Measurements from ENCODE around the gene RASL12.
"Not testable (repeated sequence)": the region's sequence is repeated elsewhere in the genome, so short reads cannot be mapped to it uniquely, and the experiment has no call there.

RASL12 gene

DNA sequence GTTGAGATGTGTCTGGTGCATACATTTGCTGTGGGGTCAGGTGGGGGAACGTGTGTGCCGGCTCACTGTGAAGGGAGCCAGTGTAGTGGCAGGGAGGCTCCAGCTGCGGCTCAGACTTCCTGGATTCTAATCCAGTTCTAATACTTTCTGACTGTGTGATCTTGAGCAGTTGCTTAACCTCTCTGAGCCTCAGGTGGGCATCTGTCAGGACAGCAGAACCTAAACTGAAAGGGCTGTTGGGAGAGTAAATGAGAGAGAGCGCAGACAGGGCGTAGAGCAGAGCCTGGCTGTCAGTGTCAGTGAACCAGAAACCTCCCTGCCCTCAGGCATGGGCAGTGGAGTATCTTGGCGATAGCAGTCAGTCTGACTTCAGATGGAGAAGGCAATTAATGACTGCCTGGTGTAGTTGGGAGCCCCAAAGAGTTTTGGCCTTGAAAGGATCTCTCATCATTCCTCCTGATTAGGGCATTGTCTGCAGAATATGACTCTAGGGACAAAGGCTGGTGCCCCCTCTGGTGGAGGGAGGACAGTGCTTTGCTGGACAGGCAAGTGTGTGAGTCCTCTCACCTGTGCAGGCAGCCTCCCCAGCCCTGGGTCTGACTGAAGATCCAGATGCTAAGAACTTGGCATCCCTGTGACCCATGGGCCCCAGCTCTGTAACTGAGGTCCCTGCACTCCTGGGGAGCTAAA lies 18.3 kb upstream of the RASL12 start:
- CTCF ChIA-PET: interaction anchor here (0.5 to 1.9 kb wide), 8 partner anchors 9 to 553 kb away, joined by 3 to 7 read pairs (median 4); no protein-coding TSS in a partner anchor
- Mint-ChIP-seq H3K4me1 (peaks cover 11% of the 10 kb centered on the region), H3K27ac (no peak overlapping the region), H3K27me3 (peaks cover 56% of the 10 kb centered on the region), H3K36me3 (no peaks in the 10 kb centered on the region), H3K4me3 (no peak overlapping the region), H3K9me3 (no peaks in the 10 kb centered on the region)
- peak; percentile 45 for DNase-seq

DNA sequence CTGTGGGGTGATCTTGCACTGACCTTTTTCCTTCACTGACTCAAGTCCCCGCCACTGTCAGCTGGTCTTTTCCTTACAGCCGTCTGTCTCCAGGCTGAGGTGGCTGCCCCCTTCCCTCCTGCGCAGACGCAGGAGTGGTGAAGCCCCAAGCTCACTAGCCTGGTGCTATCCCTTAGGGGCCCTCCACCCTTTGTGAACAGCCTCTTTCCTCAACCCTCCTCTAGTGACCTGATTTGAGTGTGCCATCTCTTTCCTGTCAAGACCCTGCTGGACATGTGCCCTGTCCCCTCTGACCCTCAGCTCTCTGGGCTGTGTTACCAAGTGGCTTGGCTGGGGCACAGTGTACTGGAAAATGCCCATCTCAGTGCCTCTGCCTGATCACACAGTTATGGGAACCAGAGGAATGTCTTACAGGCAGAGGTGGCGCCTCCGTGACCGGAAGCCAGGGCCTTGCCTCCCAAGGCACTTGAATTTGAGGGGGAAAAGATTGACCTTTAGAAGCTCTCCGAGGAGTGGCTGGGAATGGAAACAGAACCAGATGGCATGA lies 17.5 kb upstream of the RASL12 start:
- no peaks in the 10 kb centered on the region for H3K9me3 Mint-ChIP-seq
- CTCF ChIA-PET: interaction anchor here (1.3 to 1.4 kb wide), 2 partner anchors 15 to 31 kb away, joined by 4 to 5 read pairs; no protein-coding TSS in a partner anchor

DNA sequence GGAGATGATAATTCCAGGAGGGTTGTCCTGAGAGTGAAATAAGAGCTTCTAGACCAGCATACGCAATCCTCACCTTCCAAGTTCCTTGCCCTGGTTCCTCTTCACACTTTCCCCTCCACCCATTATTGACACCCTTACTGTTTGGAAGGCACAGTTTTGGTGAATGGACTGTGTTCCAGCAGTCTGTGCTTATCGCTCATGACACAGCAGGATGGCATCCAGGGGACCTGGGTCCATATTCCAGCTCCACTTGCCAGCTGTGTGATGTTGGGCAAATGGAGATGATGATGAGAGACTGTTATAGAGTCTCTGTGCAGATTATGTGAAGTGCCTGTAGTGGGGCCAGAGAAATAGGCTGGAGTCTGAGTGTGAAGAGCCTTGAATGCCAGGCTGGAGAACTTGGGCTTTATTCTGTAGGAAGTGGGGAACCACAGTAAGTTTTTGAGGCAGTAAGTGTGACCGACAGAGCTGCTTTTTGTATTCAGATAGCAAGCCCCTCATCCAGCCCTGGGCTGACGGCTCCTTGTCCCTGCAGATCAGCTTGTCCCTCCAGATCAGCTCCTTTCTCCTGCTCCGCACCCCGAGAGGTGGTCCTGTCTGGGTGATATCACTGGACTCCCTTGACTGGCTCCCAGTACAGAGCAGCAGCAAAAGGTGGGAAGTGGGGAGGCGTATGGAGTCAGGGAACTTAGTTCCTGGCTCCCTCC lies 16.9 kb upstream of the RASL12 start:
- Mint-ChIP-seq H3K9me3 (no peaks in the 10 kb centered on the region), H3K4me3 (no peak overlapping the region), H3K27ac (no peak overlapping the region), H3K36me3 (no peaks in the 10 kb centered on the region), H3K27me3 (peaks cover 67% of the 10 kb centered on the region), H3K4me1 (peaks cover 11% of the 10 kb centered on the region)
- no peak for DNase-seq
- CTCF ChIA-PET: interaction anchor here (1.3 to 1.4 kb wide), 2 partner anchors 15 to 30 kb away, joined by 4 to 5 read pairs; no protein-coding TSS in a partner anchor

More for the DNA sequence above, 17.5 kb upstream of the RASL12 start:
- H3K27me3 Mint-ChIP-seq: peaks cover 60% of the 10 kb centered on the region
- no peak overlapping the region for H3K27ac Mint-ChIP-seq
- no peaks in the 10 kb centered on the region for H3K36me3 Mint-ChIP-seq
- peaks cover 11% of the 10 kb centered on the region for H3K4me1 Mint-ChIP-seq
- DNase-seq: no peak
- H3K4me3 Mint-ChIP-seq: no peak overlapping the region

DNA sequence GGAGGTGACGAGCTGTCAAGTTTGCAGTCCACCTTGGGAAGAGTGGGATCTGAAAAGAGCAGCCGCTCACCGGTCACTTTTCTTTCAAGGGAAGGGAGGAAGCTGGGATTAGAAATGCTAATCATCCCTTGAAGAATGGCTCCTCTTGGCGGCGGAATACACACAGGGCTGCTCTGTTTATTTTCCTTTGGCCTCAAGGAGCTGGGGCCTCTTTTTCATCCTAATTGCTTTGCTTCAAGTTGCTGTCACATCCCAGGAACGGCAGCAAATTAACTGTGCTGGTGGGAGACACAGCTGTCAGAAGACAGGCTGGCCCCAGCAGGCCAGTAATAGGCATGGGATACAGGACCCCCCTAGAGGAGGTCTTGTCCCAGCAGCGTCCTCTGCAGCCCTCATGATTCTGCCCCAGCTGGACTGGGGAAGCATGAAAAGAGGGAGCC lies 15.5 kb upstream of the RASL12 start:
- no peaks in the 10 kb centered on the region for H3K9me3 Mint-ChIP-seq
- DNase-seq: no peak
- peaks cover 80% of the 10 kb centered on the region for H3K27me3 Mint-ChIP-seq
- H3K4me1 Mint-ChIP-seq: peaks cover 11% of the 10 kb centered on the region
- CTCF ChIA-PET: interaction anchor here (0.9 to 1.7 kb wide), 3 partner anchors 28 to 352 kb away, joined by 3 to 4 read pairs (median 3); no protein-coding TSS in a partner anchor
- H3K4me3 Mint-ChIP-seq: no peak overlapping the region
- H3K27ac Mint-ChIP-seq: no peak overlapping the region
- no peaks in the 10 kb centered on the region for H3K36me3 Mint-ChIP-seq

DNA sequence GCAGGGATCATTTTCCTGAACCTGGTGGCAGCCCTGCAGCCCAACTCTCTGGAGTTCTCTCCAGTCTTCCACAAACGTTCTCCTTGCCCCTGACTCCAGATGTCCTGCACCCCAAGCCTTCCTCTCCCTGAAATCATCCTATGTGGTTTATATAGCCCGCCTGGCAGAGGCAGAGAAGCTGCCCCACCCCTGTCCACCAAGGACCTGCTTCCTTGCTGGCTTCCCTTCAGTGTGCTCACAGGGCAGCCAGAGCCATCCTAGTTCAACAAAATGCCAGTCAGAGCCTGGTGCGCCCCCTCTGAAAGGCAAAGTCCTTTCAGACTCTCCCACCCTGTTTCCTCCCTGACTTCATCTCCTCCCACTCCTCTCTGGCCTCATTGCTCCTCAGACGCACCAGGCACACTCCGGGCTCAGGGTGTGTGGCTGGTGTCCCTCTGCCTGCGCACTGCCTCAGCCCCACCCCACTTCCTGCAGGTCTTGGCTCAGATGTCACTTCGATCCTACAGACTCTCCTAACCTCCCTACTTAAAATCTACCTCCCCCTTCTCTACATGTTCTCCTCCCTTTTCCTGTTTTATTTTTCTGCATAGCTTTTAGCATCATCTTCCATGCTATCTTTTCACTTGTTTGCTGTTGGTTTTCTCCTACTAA lies 14.6 kb upstream of the RASL12 start:
- Mint-ChIP-seq H3K36me3 (no peaks in the 10 kb centered on the region), H3K27ac (no peak overlapping the region), H3K9me3 (peaks cover 1% of the 10 kb centered on the region), H3K4me1 (peaks cover 18% of the 10 kb centered on the region), H3K27me3 (peaks cover 89% of the 10 kb centered on the region), H3K4me3 (no peak overlapping the region)
- CTCF ChIA-PET: interaction anchor here (1.1 to 1.7 kb wide), 3 partner anchors 27 to 351 kb away, joined by 3 to 4 read pairs (median 3); no protein-coding TSS in a partner anchor
- DNase-seq: peak; percentile 55

DNA sequence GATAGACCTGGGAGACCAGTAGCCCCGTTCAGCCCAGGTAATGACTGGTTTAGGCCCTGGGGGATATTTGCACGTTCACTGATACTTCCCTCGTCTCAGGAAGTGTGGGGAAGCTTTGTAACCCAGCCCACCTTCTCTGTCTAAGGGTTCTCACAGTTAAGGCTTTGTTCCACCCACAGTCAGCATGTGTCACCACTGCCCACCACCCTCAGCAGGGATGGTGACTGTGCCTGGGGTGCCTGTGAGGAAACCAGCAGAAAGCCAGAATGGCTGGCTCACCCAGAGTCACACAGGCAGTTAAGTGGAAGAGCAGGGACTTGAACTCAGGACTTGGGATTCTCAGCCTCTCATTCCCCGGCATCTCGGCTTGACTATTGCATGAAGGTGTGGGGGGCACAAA lies 14.0 kb upstream of the RASL12 start:
- CTCF ChIA-PET: interaction anchor here (1.2 kb wide), 1 partner anchor 48 kb away, joined by 3 read pairs; no protein-coding TSS in a partner anchor
- Mint-ChIP-seq H3K27me3 (peaks cover 86% of the 10 kb centered on the region), H3K27ac (no peak overlapping the region), H3K4me1 (peaks cover 18% of the 10 kb centered on the region), H3K4me3 (no peak overlapping the region), H3K36me3 (no peaks in the 10 kb centered on the region), H3K9me3 (peaks cover 1% of the 10 kb centered on the region)
- DNase-seq: no peak

- H3K36me3 Mint-ChIP-seq: no peaks in the 10 kb centered on the region
- CTCF ChIA-PET: interaction anchor here (0.9 kb wide), 1 partner anchor 20 kb away, joined by 3 read pairs; no protein-coding TSS in a partner anchor
- H3K27me3 Mint-ChIP-seq: peaks cover 85% of the 10 kb centered on the region
- no peak overlapping the region for H3K4me3 Mint-ChIP-seq
- peaks cover 18% of the 10 kb centered on the region for H3K4me1 Mint-ChIP-seq
- H3K9me3 Mint-ChIP-seq: peaks cover 1% of the 10 kb centered on the region
- H3K27ac Mint-ChIP-seq: no peak overlapping the region
- DNase-seq: no peak
These were observed 13.5 kb upstream of the RASL12 start for GRCh38 chr15:65081270-65081669.

- Mint-ChIP-seq H3K4me1 (peaks cover 18% of the 10 kb centered on the region), H3K27me3 (peaks cover 73% of the 10 kb centered on the region), H3K4me3 (no peak overlapping the region), H3K27ac (no peak overlapping the region), H3K9me3 (peaks cover 1% of the 10 kb centered on the region), H3K36me3 (no peaks in the 10 kb centered on the region)
- no peak for DNase-seq
- CTCF ChIA-PET: interaction anchor here (1.4 to 3.6 kb wide), 3 partner anchors 25 to 347 kb away, joined by 7 to 30 read pairs (median 18); no protein-coding TSS in a partner anchor
These were observed 11.8 kb upstream of the RASL12 start for GRCh38 chr15:65079580-65079979.

DNA sequence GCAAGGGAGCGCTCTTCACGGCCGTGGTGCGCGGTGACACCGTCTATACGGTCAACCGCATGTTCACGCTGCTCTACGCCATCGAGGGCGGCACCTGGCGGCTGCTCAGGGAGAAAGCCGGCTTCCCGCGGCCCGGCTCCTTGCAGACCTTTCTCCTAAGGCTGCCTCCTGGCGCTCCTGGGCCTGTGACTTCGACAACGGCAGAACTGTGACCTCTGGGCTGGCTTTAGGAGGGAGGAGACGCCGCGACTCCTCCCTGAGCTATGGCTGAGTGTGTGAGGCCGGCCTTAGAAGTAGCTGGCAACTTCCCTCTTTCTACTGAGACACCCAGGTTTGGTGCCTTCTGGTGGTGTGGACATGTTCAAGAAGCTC lies 10.2 kb upstream of the RASL12 start:
- CTCF ChIA-PET: interaction anchor here (0.6 to 3.6 kb wide), 9 partner anchors 9 to 300 kb away, joined by 3 to 30 read pairs (median 4); no protein-coding TSS in a partner anchor
- peak; percentile 68 for DNase-seq
- peaks cover 16% of the 10 kb centered on the region for H3K4me1 Mint-ChIP-seq
- H3K4me3 Mint-ChIP-seq: no peak overlapping the region
- H3K9me3 Mint-ChIP-seq: peaks cover 1% of the 10 kb centered on the region
- H3K36me3 Mint-ChIP-seq: no peaks in the 10 kb centered on the region
- peaks cover 57% of the 10 kb centered on the region for H3K27me3 Mint-ChIP-seq
- H3K27ac Mint-ChIP-seq: no peak overlapping the region

DNA sequence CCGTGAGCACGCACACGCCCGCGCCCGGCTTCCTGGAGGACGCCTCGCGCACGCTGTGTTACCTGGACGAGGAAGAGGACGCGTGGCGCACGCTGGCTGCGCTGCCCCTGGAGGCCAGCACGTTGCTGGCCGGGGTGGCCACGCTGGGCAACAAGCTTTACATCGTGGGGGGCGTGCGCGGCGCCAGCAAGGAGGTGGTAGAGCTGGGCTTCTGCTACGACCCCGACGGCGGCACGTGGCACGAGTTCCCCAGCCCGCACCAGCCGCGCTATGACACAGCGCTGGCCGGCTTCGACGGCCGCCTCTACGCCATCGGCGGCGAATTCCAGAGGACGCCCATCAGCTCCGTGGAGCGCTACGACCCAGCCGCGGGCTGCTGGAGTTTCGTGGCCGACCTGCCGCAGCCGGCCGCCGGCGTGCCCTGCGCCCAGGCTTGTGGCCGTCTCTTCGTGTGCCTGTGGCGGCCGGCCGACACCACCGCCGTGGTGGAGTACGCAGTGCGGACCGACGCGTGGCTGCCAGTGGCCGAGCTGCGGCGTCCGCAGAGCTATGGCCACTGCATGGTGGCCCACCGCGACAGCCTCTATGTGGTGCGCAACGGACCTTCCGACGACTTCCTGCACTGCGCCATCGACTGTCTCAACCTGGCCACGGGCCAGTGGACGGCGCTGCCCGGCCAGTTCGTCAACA lies 9.6 kb upstream of the RASL12 start:
- Mint-ChIP-seq H3K36me3 (no peaks in the 10 kb centered on the region), H3K4me3 (no peak overlapping the region), H3K9me3 (peaks cover 1% of the 10 kb centered on the region), H3K27me3 (peaks cover 52% of the 10 kb centered on the region), H3K27ac (no peak overlapping the region), H3K4me1 (peaks cover 11% of the 10 kb centered on the region)
- CTCF ChIA-PET: interaction anchor here (0.9 to 3.6 kb wide), 5 partner anchors 23 to 44 kb away, joined by 3 to 30 read pairs (median 4); no protein-coding TSS in a partner anchor
- no peak for DNase-seq

DNA sequence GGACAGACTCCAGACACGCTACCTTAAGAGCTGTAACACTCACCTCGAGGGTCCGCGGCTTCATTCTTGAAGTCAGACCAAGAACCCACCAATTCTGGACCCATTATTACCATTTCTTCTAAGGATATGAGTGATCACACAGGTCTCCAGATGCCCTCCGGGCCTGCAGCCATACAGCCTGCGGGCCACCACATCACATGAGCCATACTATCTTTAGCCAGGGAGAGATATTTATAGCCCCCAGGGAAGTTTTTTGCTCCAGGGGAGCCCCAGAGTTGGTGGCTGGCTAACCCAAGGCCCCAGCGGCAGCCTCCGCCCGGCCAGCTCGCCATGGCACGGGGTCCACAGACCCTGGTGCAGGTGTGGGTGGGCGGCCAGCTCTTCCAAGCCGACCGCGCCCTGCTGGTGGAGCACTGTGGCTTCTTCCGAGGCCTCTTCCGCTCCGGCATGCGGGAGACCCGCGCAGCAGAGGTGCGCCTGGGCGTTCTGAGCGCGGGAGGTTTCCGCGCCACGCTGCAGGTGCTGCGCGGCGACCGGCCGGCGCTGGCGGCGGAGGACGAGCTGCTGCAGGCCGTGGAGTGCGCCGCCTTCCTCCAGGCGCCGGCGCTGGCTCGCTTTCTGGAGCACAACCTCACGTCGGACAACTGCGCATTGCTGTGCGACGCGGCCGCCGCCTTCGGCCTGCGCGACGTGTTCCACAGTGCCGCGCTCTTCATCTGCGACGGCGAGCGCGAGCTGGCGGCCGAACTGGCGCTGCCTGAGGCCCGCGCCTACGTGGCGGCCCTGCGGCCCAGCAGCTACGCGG lies 8.9 kb upstream of the RASL12 start, which contains the start of gene KBTBD13:
Gene KBTBD13 (plus strand): TSS at position 261 of the 805 bp plus-strand sequence. CDS start 70 bp downstream, at position 331.
- no peak within 1 kb of the TSS for H3K4me3 Mint-ChIP-seq
- CTCF ChIA-PET: interaction anchor here (1.2 to 3.6 kb wide), 4 partner anchors 10 to 43 kb away, joined by 3 to 30 read pairs (median 11); no protein-coding TSS in a partner anchor

DNA sequence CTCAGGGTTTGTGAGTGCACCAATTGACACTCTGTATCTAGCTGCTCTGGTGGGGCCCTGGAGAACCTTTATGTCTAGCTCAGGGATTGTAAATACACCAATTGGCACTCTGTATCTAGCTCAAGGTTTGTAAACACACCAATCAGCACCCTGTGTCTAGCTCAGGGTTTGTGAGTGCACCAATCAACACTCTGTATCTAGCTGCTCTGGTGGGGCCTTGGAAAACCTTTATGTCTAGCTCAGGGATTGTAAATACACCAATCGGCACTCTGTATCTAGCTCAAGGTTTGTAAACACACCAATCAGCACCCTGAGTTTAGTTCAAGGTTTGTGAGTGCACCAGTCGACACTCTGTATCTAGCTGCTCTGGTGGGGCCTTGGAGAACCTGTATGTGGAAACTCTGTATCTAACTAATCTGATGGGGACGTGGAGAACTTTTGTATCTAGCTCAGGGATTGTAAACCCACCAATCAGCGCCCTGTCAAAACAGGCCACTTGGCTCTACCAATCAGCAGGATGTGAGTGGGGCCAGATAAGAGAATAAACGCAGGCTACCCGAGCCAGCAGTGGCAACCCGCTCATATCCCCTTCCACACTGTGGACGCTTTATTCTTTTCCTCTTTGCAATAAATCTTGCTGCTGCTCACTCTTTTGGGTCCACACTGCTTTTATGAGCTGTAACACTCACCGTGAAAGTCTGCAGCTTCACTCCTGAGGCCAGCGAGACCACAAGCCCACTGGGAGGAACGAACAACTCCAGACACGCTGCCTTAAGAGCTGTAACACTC lies 8.0 kb upstream of the RASL12 start:
- not testable (repeated sequence) for H3K9me3 Mint-ChIP-seq, H3K36me3 Mint-ChIP-seq, H3K27ac Mint-ChIP-seq, H3K4me1 Mint-ChIP-seq, DNase-seq, H3K4me3 Mint-ChIP-seq
- peaks cover 51% of the 10 kb centered on the region for H3K27me3 Mint-ChIP-seq
- CTCF ChIA-PET: interaction anchor here (0.7 to 1.2 kb wide), 3 partner anchors 9 to 560 kb away, joined by 3 read pairs; partner anchors contain the start of gene RASL12

More for the DNA sequence above, 8.9 kb upstream of the RASL12 start, which contains the start of gene KBTBD13:
- peaks cover 7% of the 10 kb centered on the region for H3K4me1 Mint-ChIP-seq
- H3K27me3 Mint-ChIP-seq: peaks cover 50% of the 10 kb centered on the region
- no peak for DNase-seq
- no peaks in the 10 kb centered on the region for H3K36me3 Mint-ChIP-seq
- H3K27ac Mint-ChIP-seq: no peak within 1 kb of the TSS
- peaks cover 1% of the 10 kb centered on the region for H3K9me3 Mint-ChIP-seq
